GM12864 (cell line): Measurements from ENCODE around the gene NHSL2.

Source experiments
- DNase-seq: peaks from one replicate; pipeline ENCODE4 v3.0.0-alpha.2; 2011; ENCODE audit warnings: low read depth
- H3K4me3 ChIP-seq: 2 replicates; pipeline ENCODE4 v1.5.1; 2011; ENCODE audit warnings: mild to moderate bottlenecking, low read depth, low read length, control low read depth
- CTCF ChIP-seq: IDR thresholded peaks from 2 replicates; pipeline ENCODE4 v1.5.1; 2011; ENCODE audit warnings: low read depth, mild to moderate bottlenecking, moderate library complexity, low read length, control low read depth, inconsistent platforms; ENCODE audit errors: missing control alignments

Gene NHSL2

GRCh38 chrX:71912156-71912555, 1.5 kb downstream of the NHSL2 start:
- no peak overlapping the region for H3K4me3 ChIP-seq
- no peak for TF ChIP-seq CTCF
- no peak for DNase-seq

GRCh38 chrX:71913156-71913950, 2.7 kb downstream of the NHSL2 start:
- TF ChIP-seq CTCF = no peak
- DNase-seq = no peak
- H3K4me3 ChIP-seq = no peak overlapping the region

- TF ChIP-seq CTCF = no peak
- no peak for DNase-seq
- H3K4me3 ChIP-seq = no peak overlapping the region
These were observed 7.1 kb downstream of the NHSL2 start for GRCh38 chrX:71917621-71918343.

- TF ChIP-seq CTCF = no peak
- DNase-seq = no peak
- no peak overlapping the region for H3K4me3 ChIP-seq
These were observed 8.8 kb downstream of the NHSL2 start for GRCh38 chrX:71919431-71919830.

- no peak overlapping the region for H3K4me3 ChIP-seq
- no peak for TF ChIP-seq CTCF
- no peak for DNase-seq
These were observed 9.2 kb downstream of the NHSL2 start for GRCh38 chrX:71919886-71920285.

GRCh38 chrX:71922686-71923085, 12.0 kb downstream of the NHSL2 start:
- H3K4me3 ChIP-seq = no peak overlapping the region
- DNase-seq = no peak
- TF ChIP-seq CTCF = no peak

- no peak overlapping the region for H3K4me3 ChIP-seq
- DNase-seq = no peak
- no peak for TF ChIP-seq CTCF
These were observed 12.9 kb downstream of the NHSL2 start for GRCh38 chrX:71923516-71923915.
